Natural killer cell treated with Interleukin-12 subunit alpha and Interleukin-12 subunit beta and Interleukin-15 and Interleukin-18, amount 100 ng/mL, for 72 hours (primary cell): Measurements from ENCODE around the gene LAMA5. TPM values are rescaled to one million over a fixed set of nuclear protein-coding genes. Genes with fewer than 3 reads are reported as not detected.

ENCODE experiments used
- ATAC-seq, 2 donors: fragments of 150-1000 bp; cut with Tn5 transposase in 1 of 2; sonication (Bioruptor Pico), chemical (Tn5 transposase) in 1 of 2; 2 replicates each; pipeline ENCODE4 v1.10.0; 2021
- DNase-seq: peaks from one replicate; pipeline ENCODE4 v3.0.0; 2022; ENCODE audit warnings: low spot score
- H3K27ac Mint-ChIP-seq, 2 donors: 1 replicate in 1 of 2; 2 replicates in 1 of 2; pipeline ENCODE4 v1.8.0; 2022; ENCODE audit warnings: mixed read lengths in 2 of 2, mild to moderate bottlenecking in 1 of 2, moderate library complexity in 1 of 2
- H3K27me3 Mint-ChIP-seq, 2 donors: 1 replicate in 1 of 2; 2 replicates in 1 of 2; pipeline ENCODE4 v1.8.0; 2022; ENCODE audit warnings: mixed read lengths in 2 of 2
- H3K36me3 Mint-ChIP-seq: one replicate; pipeline ENCODE4 v1.8.0; 2022; ENCODE audit warnings: mixed read lengths
- H3K4me1 Mint-ChIP-seq, 2 donors: 1 replicate in 1 of 2; 2 replicates in 1 of 2; pipeline ENCODE4 v1.8.0; 2022; ENCODE audit warnings: low read depth in 2 of 2, mixed read lengths in 2 of 2, mild to moderate bottlenecking in 1 of 2
- H3K4me3 Mint-ChIP-seq: one replicate; pipeline ENCODE4 v1.8.0; 2022; ENCODE audit warnings: mixed read lengths
- H3K9me3 Mint-ChIP-seq: 2 replicates; pipeline ENCODE4 v1.8.0; 2022; ENCODE audit warnings: mixed read lengths
- total RNA-seq, 2 donors: library from RNA; stranded (reverse); gene quantifications; one replicate each; pipeline ENCODE4 v1.2.3, GENCODE V29; 2022

LAMA5 gene
- total RNA-seq, 2 donors from 2014 or later: 1.5 to 1.9 TPM

GRCh38 chr20:62407221-62407992 is 40.3 kb upstream of the LAMA5 start, which contains the start of gene CABLES2:
Gene CABLES2 (minus strand): TSS chr20:62407285. CDS start chr20:62407276, 9 bp downstream.
- H3K4me1 Mint-ChIP-seq: peaks cover 14 to 16% of the 10 kb centered on the region in 2 donors
- DNase-seq: peak; percentile 96
- no peaks in the 10 kb centered on the region for H3K9me3 Mint-ChIP-seq
- peak within 1 kb of the TSS; percentile 48 to 70 for H3K27ac Mint-ChIP-seq
- peak; percentile 96 to 97 for ATAC-seq
- no peaks in the 10 kb centered on the region for H3K27me3 Mint-ChIP-seq
- H3K36me3 Mint-ChIP-seq: no peaks in the 10 kb centered on the region
- peak within 1 kb of the TSS; percentile 82 for H3K4me3 Mint-ChIP-seq

GRCh38 chr20:62406635-62407176 is 39.6 kb upstream of the LAMA5 start:
- no peaks in the 10 kb centered on the region for H3K27me3 Mint-ChIP-seq
- H3K36me3 Mint-ChIP-seq: no peaks in the 10 kb centered on the region
- H3K27ac Mint-ChIP-seq: no peak overlapping the region
- H3K4me3 Mint-ChIP-seq: peak overlapping the region; percentile 79
- H3K4me1 Mint-ChIP-seq: peaks cover 14 to 16% of the 10 kb centered on the region in 2 donors
- no peaks in the 10 kb centered on the region for H3K9me3 Mint-ChIP-seq
- DNase-seq (no peak), ATAC-seq (peak; percentile 0 to 1)

GRCh38 chr20:62405981-62406513 is 38.9 kb upstream of the LAMA5 start:
- ATAC-seq (no peak), DNase-seq (no peak)
- Mint-ChIP-seq H3K4me1 (peaks cover 14 to 16% of the 10 kb centered on the region in 2 donors), H3K4me3 (peak overlapping the region; percentile 79), H3K27me3 (no peaks in the 10 kb centered on the region), H3K27ac (peak overlapping the region; percentile 26 to 48), H3K36me3 (no peaks in the 10 kb centered on the region), H3K9me3 (no peaks in the 10 kb centered on the region)

GRCh38 chr20:62405108-62405980 is 38.2 kb upstream of the LAMA5 start:
- DNase-seq (no peak), ATAC-seq (no peak)
- peak overlapping the region; percentile 26 to 48 for H3K27ac Mint-ChIP-seq
- no peaks in the 10 kb centered on the region for H3K9me3 Mint-ChIP-seq
- peaks cover 14 to 16% of the 10 kb centered on the region in 2 donors for H3K4me1 Mint-ChIP-seq
- H3K27me3 Mint-ChIP-seq: no peaks in the 10 kb centered on the region
- peak overlapping the region; percentile 79 for H3K4me3 Mint-ChIP-seq
- no peaks in the 10 kb centered on the region for H3K36me3 Mint-ChIP-seq

GRCh38 chr20:62404761-62405107 is 37.6 kb upstream of the LAMA5 start:
- H3K36me3 Mint-ChIP-seq: no peaks in the 10 kb centered on the region
- no peak overlapping the region for H3K27ac Mint-ChIP-seq
- DNase-seq: no peak
- no peak for ATAC-seq
- H3K4me1 Mint-ChIP-seq: peaks cover 8 to 19% of the 10 kb centered on the region in 2 donors
- H3K27me3 Mint-ChIP-seq: no peaks in the 10 kb centered on the region
- H3K9me3 Mint-ChIP-seq: no peaks in the 10 kb centered on the region
- no peak overlapping the region for H3K4me3 Mint-ChIP-seq

- Mint-ChIP-seq H3K4me1 (peaks cover 4 to 15% of the 10 kb centered on the region in 2 donors), H3K27ac (no peak overlapping the region), H3K27me3 (no peaks in the 10 kb centered on the region), H3K36me3 (no peaks in the 10 kb centered on the region), H3K4me3 (no peak overlapping the region), H3K9me3 (no peaks in the 10 kb centered on the region)
- no peak for ATAC-seq
- no peak for DNase-seq
Measured at GRCh38 chr20:62404112-62404665, 37.1 kb upstream of the LAMA5 start.

- H3K27me3 Mint-ChIP-seq: no peaks in the 10 kb centered on the region
- H3K36me3 Mint-ChIP-seq: no peaks in the 10 kb centered on the region
- no peak for ATAC-seq
- H3K9me3 Mint-ChIP-seq: no peaks in the 10 kb centered on the region
- H3K4me1 Mint-ChIP-seq: peaks cover 4 to 15% of the 10 kb centered on the region in 2 donors
- no peak overlapping the region for H3K27ac Mint-ChIP-seq
- DNase-seq: no peak
- H3K4me3 Mint-ChIP-seq: no peak overlapping the region
Measured at GRCh38 chr20:62403331-62403730, 36.2 kb upstream of the LAMA5 start.

GRCh38 chr20:62402456-62403150 is 35.5 kb upstream of the LAMA5 start:
- Mint-ChIP-seq H3K27ac (no peak overlapping the region), H3K9me3 (peaks cover 4% of the 10 kb centered on the region), H3K27me3 (no peaks in the 10 kb centered on the region), H3K36me3 (no peaks in the 10 kb centered on the region), H3K4me1 (peaks cover 4 to 20% of the 10 kb centered on the region in 2 donors), H3K4me3 (no peak overlapping the region)
- DNase-seq (no peak), ATAC-seq (no peak)

GRCh38 chr20:62401331-62401779 is 34.2 kb upstream of the LAMA5 start:
- H3K36me3 Mint-ChIP-seq: no peaks in the 10 kb centered on the region
- no peak for DNase-seq
- H3K27me3 Mint-ChIP-seq: no peaks in the 10 kb centered on the region
- no peak for ATAC-seq
- no peak overlapping the region for H3K4me3 Mint-ChIP-seq
- peaks cover 4% of the 10 kb centered on the region for H3K9me3 Mint-ChIP-seq
- no peak overlapping the region for H3K27ac Mint-ChIP-seq
- H3K4me1 Mint-ChIP-seq: peaks cover 4 to 25% of the 10 kb centered on the region in 2 donors

GRCh38 chr20:62400541-62400940 is 33.4 kb upstream of the LAMA5 start:
- H3K4me3 Mint-ChIP-seq: no peak overlapping the region

GRCh38 chr20:62400021-62400420 is 32.9 kb upstream of the LAMA5 start:
- ATAC-seq (no peak), DNase-seq (no peak)
- Mint-ChIP-seq H3K9me3 (peaks cover 4% of the 10 kb centered on the region), H3K27me3 (no peaks in the 10 kb centered on the region), H3K4me1 (peaks cover 0 to 16% of the 10 kb centered on the region in 2 donors), H3K27ac (no peak overlapping the region), H3K4me3 (no peak overlapping the region), H3K36me3 (no peaks in the 10 kb centered on the region)

More at GRCh38 chr20:62400541-62400940, 33.4 kb upstream of the LAMA5 start:
- Mint-ChIP-seq H3K36me3 (no peaks in the 10 kb centered on the region), H3K27me3 (no peaks in the 10 kb centered on the region), H3K4me1 (peaks cover 4 to 20% of the 10 kb centered on the region in 2 donors), H3K9me3 (peaks cover 4% of the 10 kb centered on the region), H3K27ac (no peak overlapping the region)
- ATAC-seq (no peak), DNase-seq (no peak)

GRCh38 chr20:62398120-62398821 is 31.2 kb upstream of the LAMA5 start:
- Mint-ChIP-seq H3K27me3 (no peaks in the 10 kb centered on the region), H3K36me3 (no peaks in the 10 kb centered on the region), H3K4me3 (no peak overlapping the region), H3K27ac (no peak overlapping the region), H3K9me3 (peaks cover 4% of the 10 kb centered on the region), H3K4me1 (peaks cover 0 to 16% of the 10 kb centered on the region in 2 donors)
- DNase-seq (no peak), ATAC-seq (no peak)
